Measurements from ENCODE around the gene LIAS.
"Not testable (repeated sequence)": the region's sequence is repeated elsewhere in the genome, so short reads cannot be mapped to it uniquely, and the experiment has no call there.

LIAS gene

GRCh38 chr4:39452860-39453587, 5.8 kb upstream of the LIAS start:
- DNase-seq (ENCODE audit: low read depth in 2 of 2): no peak

- no peak for DNase-seq (ENCODE audit: low read depth in 2 of 2)
Observed at GRCh38 chr4:39453738-39454137, 5.1 kb upstream of the LIAS start.

GRCh38 chr4:39455486-39455885, 3.4 kb upstream of the LIAS start:
- DNase-seq (ENCODE audit: low read depth in 2 of 2): no peak

DNA sequence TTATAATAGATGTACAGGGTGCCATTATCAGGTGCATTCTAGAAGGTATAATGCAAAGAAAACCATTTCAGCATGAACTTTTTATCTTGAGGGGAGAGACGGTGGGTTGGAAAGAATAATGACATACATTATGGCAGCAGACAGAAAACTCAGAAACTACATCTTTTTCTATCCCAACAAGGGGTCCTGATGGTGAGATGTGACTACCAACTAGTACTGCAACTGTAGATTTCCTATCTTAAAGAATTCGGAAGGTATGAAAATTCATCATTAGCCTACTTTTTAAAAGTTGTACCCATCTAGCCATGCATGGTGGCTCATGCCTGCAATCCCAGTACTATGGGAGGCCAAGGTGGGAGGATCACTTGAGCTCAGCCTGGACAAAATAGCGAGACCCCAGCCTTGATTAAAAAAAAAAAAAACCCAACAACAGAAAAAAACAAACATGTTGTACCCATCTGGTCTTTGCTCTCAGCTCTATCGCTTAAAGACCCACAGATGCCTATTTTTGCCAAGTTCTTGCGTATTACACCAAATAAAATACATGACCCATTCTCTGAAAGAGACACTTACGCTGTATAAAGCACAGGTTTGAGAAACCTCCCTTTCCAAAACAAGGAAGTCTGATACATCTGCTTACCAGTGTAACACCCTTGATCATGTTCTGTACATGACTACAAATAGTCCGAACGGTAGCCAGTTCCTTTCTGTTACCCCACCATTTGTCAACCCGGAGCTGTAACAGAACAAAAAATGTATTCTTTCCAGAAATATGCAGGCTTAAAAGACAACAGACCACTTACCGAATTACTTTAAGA, 1.7 kb upstream of the LIAS start:
- DNase-seq (ENCODE audit: low read depth in 2 of 2): no peak

DNA sequence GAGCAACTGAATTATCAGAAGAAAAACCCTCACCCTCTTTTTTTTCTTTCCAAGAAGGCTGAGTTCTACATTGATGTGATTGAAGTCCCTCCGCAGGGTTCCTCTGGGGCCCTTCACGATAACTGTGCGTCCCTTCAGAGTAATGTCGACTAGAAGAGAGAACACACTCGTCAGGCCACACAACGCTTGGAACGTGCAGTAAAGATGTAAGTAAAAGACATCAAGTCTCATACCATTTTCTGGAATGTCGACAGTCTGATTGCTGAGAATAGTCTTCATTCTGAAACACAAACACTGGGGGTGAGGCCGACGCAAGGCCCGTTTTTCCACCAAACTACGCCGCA, 723 bp upstream of the LIAS start:
- DNase-seq (ENCODE audit: low read depth in 2 of 2): not testable (repeated sequence)

DNA sequence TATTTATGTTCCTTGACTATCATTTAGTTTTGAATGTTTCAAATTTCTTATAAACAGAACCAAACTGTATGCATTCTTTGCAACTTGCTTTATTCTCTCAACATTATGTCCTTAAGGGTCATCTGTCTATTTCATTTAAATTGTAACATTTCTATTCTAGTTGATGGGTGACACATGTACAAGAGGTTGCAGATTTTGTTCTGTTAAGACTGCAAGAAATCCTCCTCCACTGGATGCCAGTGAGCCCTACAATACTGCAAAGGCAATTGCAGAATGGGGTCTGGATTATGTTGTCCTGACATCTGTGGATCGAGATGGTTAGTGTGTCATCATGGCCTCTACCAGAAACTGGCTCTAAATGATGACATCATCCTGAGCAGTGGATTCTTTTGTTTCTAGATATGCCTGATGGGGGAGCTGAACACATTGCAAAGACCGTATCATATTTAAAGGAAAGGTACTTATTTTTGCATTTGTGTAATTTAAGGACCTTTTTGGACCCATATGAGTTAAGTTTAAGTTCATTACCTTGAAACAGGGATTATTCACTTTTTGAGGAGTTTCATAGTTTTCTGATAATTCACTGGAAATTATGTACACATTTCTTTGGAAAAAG, 6.1 kb downstream of the LIAS start:
- no peak for DNase-seq (ENCODE audit: low read depth in 2 of 2)

- DNase-seq (ENCODE audit: low read depth in 2 of 2): no peak
Observed at GRCh38 chr4:39466747-39467146, 7.9 kb downstream of the LIAS start.

GRCh38 chr4:39467464-39467863, 8.6 kb downstream of the LIAS start:
- DNase-seq (ENCODE audit: low read depth in 2 of 2): no peak

DNA sequence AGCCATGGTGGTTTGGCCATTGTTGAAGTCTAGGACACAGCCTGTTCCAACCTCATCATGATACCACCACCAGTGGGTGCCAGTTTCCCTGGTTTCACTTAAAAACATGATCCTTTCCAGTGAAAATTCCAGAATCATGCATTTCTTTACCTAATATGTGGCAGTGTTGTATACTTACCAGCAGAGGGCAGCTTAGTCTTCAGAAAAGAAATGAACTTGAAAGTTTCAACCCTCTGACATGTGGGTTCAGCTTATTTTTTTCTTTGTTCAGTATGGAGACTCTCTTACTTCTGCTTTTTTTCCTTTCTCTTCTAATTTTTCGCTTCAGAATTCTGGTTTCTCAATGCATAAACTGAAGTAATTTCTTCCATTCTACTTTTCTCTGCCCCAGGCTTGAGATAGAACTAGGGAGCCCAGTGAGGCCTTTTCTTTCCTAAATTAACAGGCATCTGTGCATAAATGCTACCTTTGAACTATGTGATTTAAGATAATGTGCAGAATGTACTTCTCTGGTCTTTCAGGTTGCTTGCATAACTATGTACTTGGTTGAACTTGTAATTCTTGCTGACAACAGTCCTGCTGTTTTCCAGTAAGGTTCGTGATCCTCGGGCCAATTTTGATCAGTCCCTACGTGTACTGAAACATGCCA, 10.7 kb downstream of the LIAS start:
- DNase-seq (ENCODE audit: low read depth in 2 of 2): no peak

- no peak for DNase-seq (ENCODE audit: low read depth in 2 of 2)
Observed at GRCh38 chr4:39470402-39470801, 11.5 kb downstream of the LIAS start.

- DNase-seq (ENCODE audit: low read depth in 2 of 2): no peak
Observed at GRCh38 chr4:39472396-39472795, 13.5 kb downstream of the LIAS start.

DNA sequence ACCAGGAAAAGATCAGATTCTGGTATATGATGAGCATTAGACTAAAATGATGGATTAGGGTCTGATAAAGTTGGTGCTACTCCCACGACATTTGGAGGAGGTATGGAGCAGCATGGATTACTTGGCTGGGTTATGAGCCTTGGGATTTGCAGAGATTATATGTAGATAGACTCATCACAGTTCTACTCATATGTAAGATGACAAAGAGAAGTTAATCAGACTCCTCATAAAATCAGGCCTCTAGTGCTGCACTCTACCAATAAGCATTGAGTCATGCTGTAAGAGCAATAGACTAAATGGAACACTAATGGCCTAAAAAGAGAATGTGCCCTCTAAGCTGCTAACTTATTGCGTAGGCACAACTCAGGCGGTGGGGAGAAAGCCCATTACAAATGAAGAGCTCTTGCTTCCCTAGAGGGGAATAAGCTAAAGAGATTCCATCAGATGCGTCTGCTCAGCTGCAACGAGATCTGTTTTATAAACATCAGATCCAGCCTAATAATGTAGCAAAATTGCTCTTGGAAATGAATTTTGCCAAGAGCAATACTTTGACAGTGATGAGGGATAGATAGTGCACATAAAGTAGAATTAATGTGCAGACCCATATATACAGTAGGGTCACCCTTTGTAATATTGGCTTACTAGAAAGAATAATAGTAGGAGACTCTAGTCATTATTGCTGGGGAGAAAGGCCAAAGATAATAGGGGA, 17.5 kb downstream of the LIAS start:
- DNase-seq (ENCODE audit: low read depth in 2 of 2): no peak

- no peak for DNase-seq (ENCODE audit: low read depth in 2 of 2)
Observed at GRCh38 chr4:39480251-39480650, 21.4 kb downstream of the LIAS start.

- DNase-seq (ENCODE audit: low read depth in 2 of 2): no peak
Observed at GRCh38 chr4:39480902-39481695, 22.2 kb downstream of the LIAS start.

- no peak for DNase-seq (ENCODE audit: low read depth in 2 of 2)
Observed at GRCh38 chr4:39484582-39485272, 25.9 kb downstream of the LIAS start.

GRCh38 chr4:39486221-39486804, 27.5 kb downstream of the LIAS start:
- no peak for DNase-seq (ENCODE audit: low read depth in 2 of 2)

DNA sequence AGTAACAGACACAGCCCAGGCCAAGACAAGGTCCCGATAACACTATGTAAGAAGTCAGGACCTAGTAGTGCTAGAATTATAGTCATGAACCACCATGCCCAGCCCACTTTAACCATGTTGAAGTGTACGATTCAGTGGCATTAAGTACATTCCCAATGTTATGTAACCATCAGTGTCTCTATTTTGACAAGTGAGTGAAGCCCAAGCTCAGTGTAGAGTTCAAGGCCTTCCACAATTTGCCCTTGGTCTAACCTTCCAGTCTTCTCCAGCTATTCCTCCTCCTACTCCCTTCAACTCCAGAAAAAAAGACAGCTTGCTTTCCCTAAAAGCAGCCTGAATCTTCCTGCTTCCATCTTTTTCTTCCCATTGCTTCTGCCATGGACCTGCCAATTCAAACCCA, 31.5 kb downstream of the LIAS start:
- DNase-seq (ENCODE audit: low read depth in 2 of 2): no peak

- DNase-seq (ENCODE audit: low read depth in 2 of 2): no peak
Observed at GRCh38 chr4:39494354-39494753, 35.5 kb downstream of the LIAS start.

DNA sequence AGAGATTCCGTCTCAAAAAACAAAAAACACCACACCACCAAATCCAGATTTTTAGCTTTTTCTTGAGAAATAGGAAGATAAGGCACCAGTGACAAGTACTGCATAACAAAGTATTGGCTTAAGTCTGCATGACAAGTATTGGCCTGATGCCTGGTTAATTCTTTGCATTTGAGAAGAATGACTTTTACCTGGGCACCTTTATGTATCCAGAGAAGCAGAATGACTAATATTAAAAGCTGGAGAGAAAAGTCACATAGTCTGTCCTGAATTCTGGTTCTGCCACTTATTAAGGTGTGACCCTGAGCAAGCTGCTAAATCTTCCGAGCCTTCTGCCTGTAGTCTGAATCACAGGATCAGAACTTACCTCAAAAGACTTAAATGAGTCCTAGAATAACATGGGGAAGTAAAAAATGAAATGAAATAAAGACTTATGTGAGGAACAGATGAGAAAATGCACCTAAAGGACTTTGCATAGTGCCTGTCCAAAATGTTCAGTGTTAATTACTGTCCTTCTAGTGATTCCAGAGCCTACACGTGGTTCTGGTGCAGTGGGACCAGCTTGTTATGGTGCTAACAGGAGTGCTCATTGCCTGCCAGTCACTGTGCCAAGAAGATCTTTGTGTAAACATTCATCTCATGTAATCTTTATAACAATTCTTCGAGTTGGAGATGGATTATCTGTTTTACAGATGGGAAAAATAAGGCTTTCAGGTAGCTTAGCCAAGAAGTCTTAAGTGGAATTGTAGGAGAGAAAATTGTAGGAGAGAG, 36.8 kb downstream of the LIAS start:
- no peak for DNase-seq (ENCODE audit: low read depth in 2 of 2)

Data from stimulated activated CD8-positive, alpha-beta memory T cell treated with anti-CD3 and anti-CD28 coated beads, Interleukin-2, amount 100 ng/mL, for 1 hour (primary cell).